HG03135 (cell line): Measurements from ENCODE around the gene AP1G2.

ENCODE experiments used
- ATAC-seq: cut with Tn5 transposase; IDR thresholded peaks from one replicate; pipeline ENCODE4 v1.9.1; 2021; ENCODE audit warnings: mild to moderate bottlenecking, moderate library complexity; ENCODE audit not compliant: unreplicated experiment

The AP1G2 gene

DNA sequence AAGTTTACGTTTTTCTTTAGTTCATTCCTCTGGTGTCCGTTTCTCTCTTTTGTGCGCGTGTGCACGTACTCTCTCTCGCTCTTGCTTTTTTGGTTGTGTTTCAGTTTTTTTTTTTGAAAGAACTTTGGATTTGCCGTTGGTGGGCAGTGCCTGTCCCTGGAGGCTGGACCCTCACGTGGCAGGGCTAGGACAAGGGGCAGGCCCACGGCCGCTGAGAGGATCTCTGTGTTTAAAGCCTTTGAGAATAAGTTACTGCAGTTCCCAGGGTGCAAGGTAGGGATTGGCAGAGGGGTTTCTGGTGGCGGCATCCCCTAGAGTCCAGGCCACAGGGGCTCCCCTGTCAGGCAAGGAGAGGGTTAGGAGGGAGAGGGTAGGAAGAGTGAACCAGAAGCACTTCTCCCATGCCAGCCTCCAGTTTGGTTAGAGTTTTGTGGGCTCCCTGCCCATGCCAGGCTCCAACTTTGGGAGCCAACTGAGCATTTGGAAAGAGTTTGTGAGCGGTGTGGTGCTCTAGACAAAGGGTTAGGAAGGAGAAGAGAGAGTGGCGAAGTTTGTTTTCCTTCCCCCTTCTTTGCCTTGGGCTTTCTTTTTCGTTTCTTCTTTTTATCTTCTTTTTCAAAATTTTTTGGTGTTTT, 46.6 kb downstream of the AP1G2 start:
- ATAC-seq: no peak

DNA sequence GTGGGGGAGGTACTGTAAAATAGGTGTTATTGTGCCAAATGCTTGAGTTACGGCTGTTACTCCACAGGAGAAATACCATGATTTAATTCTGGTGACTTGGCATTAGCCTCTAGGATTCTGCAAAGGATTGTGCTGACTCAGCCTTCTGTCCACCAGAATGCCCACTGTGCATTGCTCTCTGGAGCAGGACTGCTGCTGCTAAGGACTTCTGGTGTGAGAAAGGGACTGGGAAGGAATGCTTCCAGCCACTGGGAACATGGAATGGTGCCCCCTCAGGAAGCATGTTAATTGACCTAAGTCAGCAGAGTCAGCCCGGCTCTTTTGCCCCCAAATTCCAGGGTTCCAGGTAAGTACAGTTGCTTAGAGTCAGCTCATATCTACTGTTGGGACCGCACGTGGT, 48.9 kb downstream of the AP1G2 start:
- no peak for ATAC-seq

DNA sequence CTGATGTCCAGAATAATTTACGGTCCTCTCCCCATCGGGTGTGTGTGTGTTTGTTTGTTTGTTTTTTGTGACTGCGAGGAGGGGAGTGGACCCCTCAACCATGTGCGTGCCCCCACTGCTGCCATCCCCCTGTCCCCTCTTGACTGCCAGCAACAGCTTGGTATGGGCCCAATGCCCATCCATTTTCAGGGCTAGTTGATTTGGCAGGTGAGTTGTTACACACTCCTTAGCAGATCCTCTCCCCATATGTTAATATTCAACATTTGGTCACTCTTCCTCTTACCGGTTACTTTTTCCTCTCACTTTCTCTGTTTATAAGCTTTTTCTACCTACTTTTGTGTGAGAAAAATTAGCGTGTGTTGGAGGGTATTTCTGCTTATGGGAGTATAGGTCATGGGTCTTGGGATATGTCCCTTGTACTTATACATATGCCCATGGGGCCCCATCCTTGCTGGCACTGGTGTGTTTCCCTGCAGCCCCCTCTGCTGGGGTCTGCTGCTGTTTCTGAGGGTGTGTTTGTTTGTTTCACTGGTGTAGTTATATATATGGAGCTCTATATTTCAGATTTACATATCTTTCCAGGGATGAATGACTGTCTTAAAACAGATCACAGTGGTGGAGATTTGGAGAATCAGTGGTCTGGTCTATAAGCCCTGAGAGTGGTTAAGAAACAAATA, 49.8 kb downstream of the AP1G2 start:
- no peak for ATAC-seq

DNA sequence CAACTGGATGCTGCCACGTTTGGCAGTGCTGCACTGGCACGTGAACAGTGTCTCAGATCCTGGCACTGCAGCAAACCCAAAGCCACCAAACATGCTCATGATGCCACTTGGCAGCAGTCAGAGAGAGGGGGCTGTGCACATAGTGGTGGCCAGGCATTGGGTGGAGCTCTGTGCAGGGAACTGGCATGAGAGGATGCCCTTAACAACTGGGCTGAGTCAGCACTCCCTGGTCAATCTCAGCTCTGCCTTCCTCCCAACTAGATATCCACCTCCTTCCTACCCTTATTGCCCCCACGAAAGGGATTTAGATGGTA, 53.0 kb downstream of the AP1G2 start:
- ATAC-seq: no peak

DNA sequence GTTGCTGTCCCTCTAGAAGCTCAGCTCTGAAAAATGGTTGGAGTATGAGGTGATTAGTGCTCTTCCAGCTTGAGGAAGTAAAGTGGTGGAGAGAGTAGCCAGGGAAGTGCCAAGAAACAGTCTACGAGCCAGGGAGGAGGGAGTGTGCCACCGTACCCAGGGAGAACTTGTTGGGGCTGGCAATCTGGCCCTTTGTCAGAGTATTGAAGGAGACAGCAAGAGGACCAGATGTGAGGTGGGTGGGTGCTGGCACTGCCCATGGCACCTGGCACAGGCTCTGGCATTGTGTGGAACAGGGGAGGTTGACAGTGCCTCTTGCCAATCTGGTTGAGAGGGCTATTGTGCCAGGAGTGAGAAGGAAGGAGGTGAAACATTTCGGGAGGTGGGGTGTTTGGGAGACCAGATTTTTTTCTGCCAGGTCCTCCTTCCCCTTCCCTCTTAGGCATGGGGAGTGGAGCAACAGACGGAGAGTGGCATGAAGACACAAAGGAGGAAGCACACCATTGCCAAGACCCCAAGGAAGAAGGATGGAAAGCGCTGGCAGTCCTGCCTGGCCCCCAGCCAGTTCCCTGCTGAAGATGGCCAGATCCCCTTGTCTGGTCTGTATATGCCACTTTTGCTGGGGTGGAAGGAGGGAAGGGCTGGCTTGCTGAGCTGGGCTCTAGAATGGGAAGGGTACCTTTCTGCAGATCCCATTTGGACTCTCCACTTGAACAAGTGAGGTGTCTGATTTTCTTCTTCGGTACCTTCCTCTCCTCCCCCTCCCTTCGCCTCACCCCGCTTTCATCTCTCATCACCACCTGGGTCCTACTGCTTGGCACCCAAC, 53.6 kb downstream of the AP1G2 start:
- no peak for ATAC-seq

DNA sequence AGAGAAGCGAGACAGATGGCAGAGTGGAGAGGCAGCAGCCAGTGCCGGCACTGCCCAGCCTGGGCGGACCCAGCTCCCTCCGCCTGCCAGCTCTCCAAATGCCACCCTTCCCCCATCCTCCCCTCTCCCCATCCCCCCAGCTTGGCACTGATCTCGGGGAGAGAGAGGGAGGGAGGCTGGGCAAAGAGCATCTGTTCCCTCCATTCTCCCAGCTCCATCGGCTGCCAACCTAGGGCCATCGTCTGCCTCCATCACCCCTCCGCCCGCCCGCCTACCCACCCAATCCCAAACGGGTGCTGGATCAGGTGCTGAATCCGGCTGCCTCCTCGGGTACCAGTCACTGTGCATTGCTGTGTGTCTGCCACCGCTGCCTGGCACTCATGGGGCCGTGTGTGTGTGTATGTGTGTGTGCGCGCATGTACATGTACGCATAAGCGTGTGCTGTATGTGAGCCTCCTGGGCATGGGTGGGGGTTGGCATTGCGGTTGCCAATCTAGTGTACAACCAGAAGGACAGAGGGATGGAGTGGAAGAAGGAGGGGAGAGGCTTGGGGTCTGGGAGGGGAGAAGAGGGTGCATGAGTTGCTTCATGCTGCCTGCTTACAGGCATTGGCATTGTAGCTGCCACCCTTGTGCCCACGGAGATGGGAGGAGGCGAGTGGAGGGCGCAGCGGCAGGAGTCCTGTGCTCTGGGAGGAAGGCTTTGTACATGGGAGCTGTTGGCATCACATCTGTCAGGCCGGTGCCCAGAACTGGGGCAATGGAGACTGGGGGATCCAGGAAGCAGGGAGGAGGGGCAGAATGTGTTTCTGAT, 54.4 kb downstream of the AP1G2 start:
- ATAC-seq: no peak

DNA sequence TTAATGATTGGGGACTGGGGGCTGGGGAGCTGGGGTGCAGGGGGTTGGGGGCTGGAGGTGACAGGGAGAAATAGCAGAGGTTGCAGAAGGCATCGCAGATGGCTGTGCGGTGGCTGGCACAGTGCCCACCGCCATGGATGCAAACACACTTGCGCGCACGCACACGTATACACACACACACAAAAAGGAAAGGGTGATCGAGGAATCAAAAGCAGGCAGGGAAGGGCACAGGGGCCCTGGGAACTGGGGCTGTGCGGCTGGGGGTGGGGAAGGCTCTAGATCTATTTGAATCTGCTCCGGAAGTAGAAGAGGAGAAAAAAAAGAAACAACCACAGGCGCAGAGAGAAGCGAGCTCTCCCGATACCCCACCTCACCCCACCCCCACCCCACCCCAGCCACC, 55.4 kb downstream of the AP1G2 start:
- no peak for ATAC-seq
